HepG2 (cell line): ENCODE data around the gene ADGRF1. TPM values are rescaled to one million over a fixed set of nuclear protein-coding genes. Genes with fewer than 3 reads are reported as not detected.
A peak's percentile ranks its signal among the peaks of the same experiment; 100 is the strongest.

Experiments used
- AKNA ChIP-seq: sonication (generic); formaldehyde crosslinking; IDR thresholded peaks from 2 replicates; pipeline ENCODE4 v1.4.0; 2020; ENCODE audit warnings: missing genetic modification reagents, borderline replicate concordance
- BRD4 ChIP-seq: sonication (generic); formaldehyde crosslinking; IDR thresholded peaks from 2 replicates; pipeline ENCODE4 v1.4.0; 2020; ENCODE audit warnings: missing genetic modification reagents
- CCDC6 ChIP-seq: sonication (generic); formaldehyde crosslinking; IDR thresholded peaks from 2 replicates; pipeline ENCODE4 v1.8.1; 2022; ENCODE audit warnings: mild to moderate bottlenecking, missing genetic modification reagents, moderate library complexity
- EHMT2 ChIP-seq: fragments of 200-600 bp; sonication (generic); IDR thresholded peaks from 2 replicates; pipeline ENCODE4 v1.7.0; 2017; ENCODE audit warnings: antibody characterized with exemption, low read depth, low read length, borderline replicate concordance
- FLYWCH1 ChIP-seq: sonication (generic); formaldehyde crosslinking; IDR thresholded peaks from 2 replicates; pipeline ENCODE4 v1.8.1; 2023; ENCODE audit warnings: mild to moderate bottlenecking, missing genetic modification reagents
- HHEX ChIP-seq: IDR thresholded peaks from 2 replicates; pipeline ENCODE4 v1.6.1; 2016; ENCODE audit warnings: control low read depth
- KAT8 ChIP-seq: IDR thresholded peaks from 2 replicates; pipeline ENCODE4 v1.6.1; 2016; ENCODE audit warnings: missing genetic modification reagents, missing compliant biosample characterization
- KLF13 ChIP-seq: sonication (generic); formaldehyde crosslinking; IDR thresholded peaks from 2 replicates; pipeline ENCODE4 v1.4.0; 2020; ENCODE audit warnings: mild to moderate bottlenecking, missing genetic modification reagents
- KLF15 ChIP-seq: sonication (generic); formaldehyde crosslinking; IDR thresholded peaks from 2 replicates; pipeline ENCODE4 v1.8.1; 2023; ENCODE audit warnings: borderline replicate concordance, mild to moderate bottlenecking, inconsistent platforms, missing genetic modification reagents, mixed read lengths
- NAIF1 ChIP-seq: sonication (generic); formaldehyde crosslinking; IDR thresholded peaks from 2 replicates; pipeline ENCODE4 v1.5.0; 2020; ENCODE audit warnings: mild to moderate bottlenecking, missing genetic modification reagents, borderline replicate concordance
- NCOA5 ChIP-seq: sonication (generic); formaldehyde crosslinking; IDR thresholded peaks from 2 replicates; pipeline ENCODE4 v1.4.0; 2020; ENCODE audit warnings: missing genetic modification reagents
- SP140L ChIP-seq: sonication (generic); formaldehyde crosslinking; IDR thresholded peaks from 2 replicates; pipeline ENCODE4 v1.4.0; 2020; ENCODE audit warnings: missing genetic modification reagents, borderline replicate concordance
- UBTF ChIP-seq: sonication (generic); formaldehyde crosslinking; IDR thresholded peaks from 2 replicates; pipeline ENCODE4 v1.4.0; 2020; ENCODE audit warnings: mild to moderate bottlenecking, missing genetic modification reagents
- WIZ ChIP-seq: sonication (generic); formaldehyde crosslinking; IDR thresholded peaks from 2 replicates; pipeline ENCODE4 v1.5.1; 2020; ENCODE audit warnings: mild to moderate bottlenecking, missing genetic modification reagents
- ZBTB10 ChIP-seq: sonication (generic); formaldehyde crosslinking; IDR thresholded peaks from 2 replicates; pipeline ENCODE4 v1.4.0; 2020; ENCODE audit warnings: missing genetic modification reagents, borderline replicate concordance
- ZNF121 ChIP-seq: sonication (generic); formaldehyde crosslinking; IDR thresholded peaks from 2 replicates; pipeline ENCODE4 v1.5.0; 2020; ENCODE audit warnings: mild to moderate bottlenecking, missing genetic modification reagents
- ZNF160 ChIP-seq: sonication (generic); formaldehyde crosslinking; IDR thresholded peaks from 2 replicates; pipeline ENCODE4 v1.8.0; 2022; ENCODE audit warnings: mild to moderate bottlenecking, inconsistent platforms, missing genetic modification reagents
- ZNF513 ChIP-seq: sonication (generic); formaldehyde crosslinking; conservative IDR thresholded peaks from 2 replicates; pipeline ENCODE4 v1.5.0; 2020; ENCODE audit warnings: missing genetic modification reagents
- polyA plus RNA-seq, 8 experiments: library from polyadenylated mRNA; depleted of rRNA in 3 of 8; stranded (reverse) in 7 of 8; unstranded in 1 of 8; fragments of >200 nt; fragmentation: Illumina TruSeq in 4 of 8; extraction: Trizol in 4 of 8; gene quantifications; 2 replicates each; pipeline versions ENCODE4 v1.2.1 to v1.2.3, GENCODE V29; 2011 to 2016; ENCODE audit warnings: low read depth in 4 of 8, missing spikeins in 1 of 8, mixed read lengths in 1 of 8; ENCODE audit not compliant: insufficient read depth in 1 of 8
- total RNA-seq, 5 experiments: library from RNA; depleted of rRNA; stranded (reverse); fragments of >200 nt; fragmentation: Illumina TruSeq; extraction: Trizol; gene quantifications; 2 replicates each; pipeline ENCODE4 v1.2.3, GENCODE V29; 2016; ENCODE audit warnings: low read depth in 1 of 5

ADGRF1 gene
- total and polyA plus RNA-seq, 2 of the 13 experiments (the other 11 are each of a cell fraction or from before 2014, with no cell fraction given) = not detected

GRCh38 chr6:47075741-47076421 lies 33.7 kb upstream of the ADGRF1 start (continued):
- no peak for TF ChIP-seq ZNF160 (CRISPR knock-in tag)
- no peak for TF ChIP-seq NAIF1 (CRISPR knock-in tag)
- peak; percentile 80 for TF ChIP-seq HHEX
- TF ChIP-seq AKNA (CRISPR knock-in tag) = peak; percentile 29; the same call in 1 of the 2 replicates
- peak; percentile 82 for TF ChIP-seq KAT8 (CRISPR knock-in tag)
- no peak for TF ChIP-seq NCOA5 (CRISPR knock-in tag)
- no peak for TF ChIP-seq WIZ (CRISPR knock-in tag)
- no peak for TF ChIP-seq ZNF513 (CRISPR knock-in tag)
- TF ChIP-seq ZNF121 (CRISPR knock-in tag) = no peak; the same call in 1 of the 2 replicates
- peak; percentile 32; the same call in 1 of the 2 replicates for TF ChIP-seq UBTF (CRISPR knock-in tag)
- TF ChIP-seq KLF15 (CRISPR knock-in tag) = no peak
- TF ChIP-seq CCDC6 (CRISPR knock-in tag) = no peak; the same call in 1 of the 2 replicates
- TF ChIP-seq EHMT2 = peak; percentile 69; the same call in 1 of the 2 replicates
- peak; percentile 91 for TF ChIP-seq BRD4 (CRISPR knock-in tag)
- TF ChIP-seq FLYWCH1 (CRISPR knock-in tag) = no peak
- no peak; the same call in 1 of the 2 replicates for TF ChIP-seq ZBTB10 (CRISPR knock-in tag)
- TF ChIP-seq SP140L = no peak
- TF ChIP-seq KLF13 (CRISPR knock-in tag) = no peak
